GM19238 (cell line): Measurements from ENCODE around the gene UBA52.
"Not testable (repeated sequence)": the region's sequence is repeated elsewhere in the genome, so short reads cannot be mapped to it uniquely, and the experiment has no call there.

ENCODE experiments used
- DNase-seq: peaks from one replicate; pipeline ENCODE4 v3.0.0; 2011; ENCODE audit warnings: low spot score; ENCODE audit not compliant: insufficient read length

Gene UBA52

DNA sequence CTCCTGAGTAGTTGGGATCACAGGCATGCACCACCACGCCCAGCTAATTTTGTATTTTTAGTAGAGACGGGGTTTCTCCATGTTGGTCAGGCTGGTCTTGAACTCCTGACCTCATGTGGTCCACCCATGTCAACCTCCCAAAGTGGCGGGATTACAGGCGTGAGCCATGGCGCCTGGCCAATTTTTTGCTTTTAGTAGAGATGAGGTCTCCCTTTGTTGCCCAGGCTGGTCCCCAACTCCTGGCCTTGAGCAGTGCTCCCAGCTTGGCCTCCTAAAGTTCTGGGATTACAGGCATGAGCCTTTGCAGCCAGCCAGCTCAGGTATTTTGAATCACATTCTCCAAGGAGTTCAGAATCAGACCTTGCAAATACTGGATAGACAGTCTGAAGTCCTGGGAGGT lies 21.1 kb downstream of the UBA52 start:
- DNase-seq: not testable (repeated sequence)

GRCh38 chr19:18593367-18594095 lies 21.9 kb downstream of the UBA52 start:
- no peak for DNase-seq

DNA sequence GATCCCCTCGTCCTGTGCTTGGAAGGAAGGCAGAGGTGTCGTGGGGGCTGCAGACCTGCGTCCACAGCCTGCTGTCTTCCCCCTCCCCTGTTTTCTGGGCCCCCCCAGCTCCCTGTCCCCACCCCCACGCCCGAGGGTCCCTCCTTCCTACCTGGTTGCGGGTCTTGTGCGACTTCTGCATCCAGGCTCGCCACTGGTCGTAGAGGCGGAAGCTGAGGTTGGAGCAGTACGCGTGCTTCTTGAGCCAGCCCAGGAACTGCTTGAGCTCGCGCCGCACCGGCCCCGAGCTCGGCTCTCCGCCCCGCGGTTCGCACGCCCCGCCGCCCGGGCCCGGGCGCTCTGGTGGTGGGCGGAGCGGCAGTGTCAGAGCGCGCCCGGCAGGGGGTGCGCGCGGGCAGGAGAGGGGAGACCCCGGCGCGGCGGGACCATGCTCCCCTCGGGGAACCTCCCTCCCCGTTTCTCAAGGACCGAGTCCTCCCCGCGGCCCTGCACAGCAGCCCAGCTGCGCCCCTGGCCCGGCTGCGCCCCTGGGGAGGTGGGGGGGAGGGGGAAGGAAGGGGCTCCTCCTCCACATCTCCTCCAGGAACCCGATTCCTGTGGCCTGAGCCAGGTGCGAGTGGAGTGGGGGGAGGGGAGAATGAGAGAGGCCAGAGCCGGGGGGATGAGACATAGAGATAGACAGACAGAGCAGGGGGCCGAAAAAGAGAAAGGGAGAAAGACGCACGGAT lies 22.6 kb downstream of the UBA52 start:
- peak; percentile 93 for DNase-seq

- no peak for DNase-seq
Measured at GRCh38 chr19:18594824-18595373, 23.2 kb downstream of the UBA52 start.

DNA sequence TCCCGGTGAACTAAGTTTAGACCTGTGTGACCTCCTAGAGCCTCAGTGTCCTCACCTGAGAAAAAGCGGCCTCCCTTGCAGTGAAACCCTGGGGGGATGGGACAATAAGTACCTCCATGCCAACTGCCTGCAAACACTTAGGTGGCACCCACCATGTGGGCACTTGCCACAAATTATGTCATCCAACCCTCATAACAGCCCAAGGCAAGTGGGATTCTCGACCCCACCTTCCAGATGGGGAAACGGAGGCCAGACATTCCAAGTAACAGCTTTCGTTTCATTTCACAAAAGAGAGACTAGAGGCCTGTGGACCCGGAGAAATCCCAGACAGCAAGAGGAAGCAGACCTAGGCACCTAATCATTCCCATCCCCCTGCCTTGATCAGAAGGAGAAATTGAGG lies 23.8 kb downstream of the UBA52 start:
- DNase-seq: no peak

GRCh38 chr19:18596752-18597157 lies 25.1 kb downstream of the UBA52 start:
- DNase-seq: no peak

GRCh38 chr19:18597809-18598660 lies 26.4 kb downstream of the UBA52 start:
- no peak for DNase-seq

- DNase-seq: no peak
Measured at GRCh38 chr19:18599485-18599884, 27.8 kb downstream of the UBA52 start.

- not testable (repeated sequence) for DNase-seq
Measured at GRCh38 chr19:18600692-18601397, 29.2 kb downstream of the UBA52 start.

- DNase-seq: no peak
Measured at GRCh38 chr19:18601875-18602274, 30.2 kb downstream of the UBA52 start.

- DNase-seq: no peak
Measured at GRCh38 chr19:18603255-18603957, 31.7 kb downstream of the UBA52 start.

- DNase-seq: no peak
Measured at GRCh38 chr19:18603958-18604819, 32.5 kb downstream of the UBA52 start.

GRCh38 chr19:18604820-18605159 lies 33.1 kb downstream of the UBA52 start:
- no peak for DNase-seq

DNA sequence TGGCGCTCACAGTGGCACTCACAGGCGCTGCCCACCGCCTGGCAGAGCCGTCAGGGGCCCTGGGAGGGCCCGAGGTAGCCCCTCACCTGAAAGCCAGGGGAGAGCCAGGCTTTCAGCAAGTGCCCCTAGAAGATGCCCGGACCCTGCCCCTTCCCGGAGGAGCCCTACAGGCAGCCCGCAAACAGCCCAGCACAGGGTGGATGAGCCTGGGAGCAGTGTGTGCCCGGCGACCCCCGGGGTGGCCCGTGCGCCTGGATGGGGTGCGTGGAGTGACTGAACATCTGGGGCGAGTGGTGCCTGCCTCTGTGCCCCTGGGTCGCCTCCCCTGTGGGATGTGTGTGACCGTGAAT lies 33.5 kb downstream of the UBA52 start:
- no peak for DNase-seq

DNA sequence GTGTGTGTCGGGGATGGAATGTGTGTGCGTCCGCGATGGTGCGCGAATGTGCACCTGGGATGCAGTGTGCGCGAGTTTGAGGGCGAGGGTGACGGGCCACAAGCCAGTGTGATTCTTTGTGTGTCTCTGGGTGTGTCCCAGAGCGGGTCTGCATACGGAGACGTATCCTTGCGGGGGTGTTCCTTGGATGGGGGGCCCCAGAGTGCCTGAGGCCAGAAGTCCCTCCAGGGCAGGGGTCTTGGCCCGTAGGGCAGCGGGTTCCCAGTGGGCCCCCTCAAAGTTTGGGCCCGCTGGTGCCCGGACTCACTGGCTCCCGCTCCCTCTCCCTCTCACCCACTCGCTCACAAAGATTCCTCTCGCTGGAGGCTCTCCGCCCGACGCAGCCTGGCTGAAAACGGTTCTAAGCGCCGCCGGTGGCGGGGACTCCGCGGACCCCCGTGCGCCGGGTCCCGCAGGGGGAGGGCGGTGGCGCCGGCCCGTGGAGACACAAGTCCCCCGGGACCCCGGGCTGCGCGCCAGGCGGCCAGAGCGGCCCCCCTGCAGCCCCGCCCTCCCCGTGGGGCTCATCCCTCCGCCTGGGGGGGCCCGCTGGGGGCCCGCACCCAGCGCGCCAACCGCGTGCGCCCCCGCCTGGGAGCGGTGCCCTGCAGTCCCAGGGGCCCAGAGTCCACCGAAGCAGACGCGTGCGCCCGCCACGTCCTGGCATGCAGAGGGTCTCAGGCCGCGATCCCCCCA lies 34.1 kb downstream of the UBA52 start:
- DNase-seq: no peak

DNA sequence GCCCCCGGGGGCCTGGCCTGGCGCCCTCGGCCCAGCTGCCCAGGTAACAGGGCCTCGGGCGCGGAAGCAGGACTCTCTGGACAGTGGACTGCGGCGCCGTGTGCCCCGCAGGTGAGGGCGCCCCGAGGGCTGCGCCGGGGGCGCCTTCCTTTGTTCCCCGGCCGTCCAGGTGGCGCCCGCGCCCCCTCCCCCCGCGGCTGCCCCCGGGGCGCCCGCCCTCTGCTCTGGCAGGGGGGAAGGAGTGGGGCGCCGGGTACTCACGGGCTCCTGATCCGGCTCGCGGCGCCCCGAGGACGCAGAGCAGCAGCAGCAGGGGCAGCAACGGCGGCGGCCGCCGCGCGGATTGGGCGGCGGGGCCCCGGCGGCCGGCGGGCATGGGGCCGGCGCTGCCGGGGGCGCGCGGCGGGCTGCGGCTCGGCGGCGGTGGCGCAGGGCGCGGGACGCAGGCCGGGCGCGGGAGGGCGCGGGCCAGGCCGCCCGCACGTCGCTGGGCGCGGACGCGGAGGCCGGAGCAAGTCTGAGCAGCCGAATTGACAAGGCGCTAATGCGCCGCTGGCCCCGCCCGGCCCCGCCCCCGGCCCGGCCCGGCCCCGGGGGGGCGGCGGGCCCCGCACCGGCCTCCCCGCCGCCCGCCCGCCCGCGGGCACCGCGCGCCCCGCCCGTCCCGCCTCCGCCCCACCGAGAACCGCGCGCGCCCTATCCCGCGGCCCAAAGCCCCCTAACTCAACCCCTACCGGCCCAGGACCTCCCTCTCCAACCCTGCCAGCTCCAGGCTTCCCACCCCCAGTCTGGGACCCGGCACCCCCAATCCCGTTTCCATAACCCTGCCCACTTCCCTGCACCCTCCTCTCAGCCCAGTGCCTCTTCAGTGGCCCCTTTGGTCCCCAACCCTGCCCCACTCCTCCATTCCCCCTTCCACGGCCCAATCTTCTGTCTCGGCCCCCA lies 34.9 kb downstream of the UBA52 start, which contains the start of gene CRLF1:
CRLF1 (minus strand) TSS at position 519 of the 945 bp plus-strand sequence; CDS start at position 376, 143 bp downstream.
- no peak for DNase-seq

- no peak for DNase-seq
Measured at GRCh38 chr19:18607226-18608101, 35.8 kb downstream of the UBA52 start.
